B cell (primary cell): Measurements from ENCODE around the gene HOMER3. TPM values are rescaled to one million over a fixed set of nuclear protein-coding genes. Genes with fewer than 3 reads are reported as not detected.

Experiments
- ATAC-seq: fragments of 200-7000 bp; cut with Tn5 transposase; one replicate; pipeline ENCODE4 v1.10.0; 2021; ENCODE audit warnings: low read depth, mild to moderate bottlenecking, moderate number of reproducible peaks, moderate library complexity
- CTCF ChIA-PET: fragments of 350-600 bp; sonication (Branson Sonifier 250); formaldehyde crosslinking; loops from one replicate; lab custom pipeline; 2021; ENCODE audit warnings: antibody characterized with exemption, inconsistent platforms; lab: Charles Lee
- POLR2A ChIA-PET: fragments of 350-600 bp; sonication (Branson Sonifier 250); formaldehyde crosslinking; loops from one replicate; lab custom pipeline; 2021; ENCODE audit warnings: antibody characterized with exemption; lab: Charles Lee
- DNase-seq: peaks from one replicate; pipeline ENCODE4 v3.0.0; 2013
- H2AFZ ChIP-seq: 2 replicates; pipeline ENCODE4 v1.6.1; 2012; ENCODE audit warnings: mild to moderate bottlenecking, low read depth, low read length; ENCODE audit not compliant: insufficient read depth, poor library complexity, severe bottlenecking
- H3K27ac ChIP-seq, 2 donors: 1 replicate in 1 of 2; 2 replicates in 1 of 2; pipeline ENCODE4 v1.5.1; 2012 to 2013; ENCODE audit warnings: low read length in 2 of 2, mild to moderate bottlenecking in 2 of 2, moderate library complexity in 1 of 2
- H3K27me3 ChIP-seq, 4 experiments: fragments of 200-600 bp in 1 of 4; sonication (generic) in 1 of 4; replicated peaks in 1 of 4; 1 replicate in 2 of 4; 2 replicates in 2 of 4; pipeline versions ENCODE4 v1.6.1 to v1.7.0; 2013 to 2016; ENCODE audit warnings: low read length in 3 of 4, mild to moderate bottlenecking in 2 of 4, mixed read lengths in 1 of 4, moderate library complexity in 1 of 4; ENCODE audit not compliant: insufficient read depth in 4 of 4, control insufficient read depth in 3 of 4; ENCODE audit errors: control extremely low read depth in 1 of 4
- H3K36me3 ChIP-seq, 2 experiments: replicated peaks in 1 of 2; 1 replicate in 1 of 2; 2 replicates in 1 of 2; pipeline versions ENCODE4 v1.6.1 to v1.7.1; 2013; ENCODE audit warnings: low read length in 1 of 2; ENCODE audit not compliant: insufficient read depth in 2 of 2, control insufficient read depth in 1 of 2; ENCODE audit errors: control extremely low read depth in 1 of 2, extremely low read depth in 1 of 2
- H3K4me1 ChIP-seq, 2 donors: fragments of 200-600 bp in 1 of 2; sonication (generic) in 1 of 2; 1 replicate in 1 of 2; 2 replicates in 1 of 2; pipeline versions ENCODE4 v1.5.1 to v1.6.1; 2013 to 2017; ENCODE audit warnings: low read length in 2 of 2; ENCODE audit not compliant: control insufficient read depth in 2 of 2, insufficient read depth in 2 of 2
- H3K4me2 ChIP-seq: replicated peaks from 2 replicates; pipeline ENCODE3; 2012; ENCODE audit warnings: mild to moderate bottlenecking, low read depth, low read length; ENCODE audit not compliant: poor library complexity, severe bottlenecking
- H3K4me3 ChIP-seq, 5 experiments: fragments of 200-600 bp in 1 of 5; sonication (generic) in 1 of 5; 1 replicate in 3 of 5; 2 replicates in 2 of 5; pipeline versions ENCODE4 v1.5.1 to v1.7.0; 2011 to 2016; ENCODE audit warnings: low read length in 4 of 5, mild to moderate bottlenecking in 4 of 5, low read depth in 2 of 5, control low read depth in 1 of 5, moderate library complexity in 1 of 5; ENCODE audit not compliant: insufficient read depth in 1 of 5; ENCODE audit errors: control extremely low read depth in 1 of 5, extremely low read depth in 1 of 5
- H3K79me2 ChIP-seq: fragments of 200-600 bp; sonication (generic); one replicate; pipeline ENCODE4 v1.6.0; 2016; ENCODE audit warnings: low read length; ENCODE audit not compliant: control insufficient read depth, insufficient read depth
- H3K9ac ChIP-seq: fragments of 200-600 bp; sonication (generic); 2 replicates; pipeline ENCODE4 v1.6.1; 2017; ENCODE audit warnings: mild to moderate bottlenecking, low read length, moderate library complexity
- H3K9me3 ChIP-seq, 3 donors: one replicate each; pipeline versions ENCODE4 v1.6.1 to v1.7.1; 2013; ENCODE audit warnings: low read length in 2 of 3; ENCODE audit not compliant: control insufficient read depth in 2 of 3, insufficient read depth in 1 of 3; ENCODE audit errors: control extremely low read depth in 1 of 3
- H4K20me1 ChIP-seq: 2 replicates; pipeline ENCODE4 v1.6.0; 2012; ENCODE audit warnings: mild to moderate bottlenecking, low read length; ENCODE audit not compliant: insufficient read depth, control insufficient read depth, poor library complexity, severe bottlenecking
- H3K27ac Mint-ChIP-seq: one replicate; pipeline ENCODE4 v1.8.0; 2021; ENCODE audit warnings: mixed read lengths
- H3K27me3 Mint-ChIP-seq: one replicate; pipeline ENCODE4 v1.8.0; 2021; ENCODE audit warnings: mixed read lengths
- H3K4me1 Mint-ChIP-seq: one replicate; pipeline ENCODE4 v1.8.0; 2021; ENCODE audit warnings: mixed read lengths
- H3K4me3 Mint-ChIP-seq: one replicate; pipeline ENCODE4 v1.8.0; 2021; ENCODE audit warnings: mixed read lengths
- H3K9me3 Mint-ChIP-seq: one replicate; pipeline ENCODE4 v1.8.0; 2022; ENCODE audit warnings: mixed read lengths; ENCODE audit not compliant: insufficient read depth
- EZH2 ChIP-seq: IDR thresholded peaks from 2 replicates; pipeline ENCODE4 v1.6.1; 2012; ENCODE audit warnings: borderline replicate concordance, low read depth, mild to moderate bottlenecking, moderate library complexity, low read length; ENCODE audit not compliant: insufficient read depth, poor library complexity, severe bottlenecking
- WGBS: methylation state at CpG from one replicate; pipeline ENCODE4 v1.1.5; 2013; ENCODE audit warnings: missing lambda C conversion rate; ENCODE audit not compliant: insufficient coverage; 5-methylcytosine and 5-hydroxymethylcytosine counted together
- intact Hi-C: fragments of 100-400 bp; cut with micrococcal nuclease; formaldehyde crosslinking; loops from one replicate; pipeline ENCODE4 v1.10.0; 2022
- polyA plus RNA-seq: library from polyadenylated mRNA; depleted of rRNA; stranded (reverse); fragments of >200 nt; gene quantifications from 2 replicates; pipeline ENCODE4 v1.2.3, GENCODE V29; 2012
- total RNA-seq, 2 donors: library from RNA; stranded (reverse); fragments of 120-200 nt in 1 of 2; gene quantifications; 1 replicate in 1 of 2; 2 replicates in 1 of 2; pipeline versions ENCODE4 v1.2.3 to v1.2.4, GENCODE V29; 2013 to 2022
- TF ChIP-seq, protein P1 (sequence below): fragments of 200-600 bp; IDR thresholded peaks from one replicate; pipeline ENCODE4 v1.8.0; 2022; ENCODE audit warnings: antibody characterized with exemption, mild to moderate bottlenecking

Gene HOMER3
- total and polyA plus RNA-seq, 2 donors (not counting 1 experiment from before 2014, with no cell fraction given), result 5.9 to 26.4 TPM

DNA sequence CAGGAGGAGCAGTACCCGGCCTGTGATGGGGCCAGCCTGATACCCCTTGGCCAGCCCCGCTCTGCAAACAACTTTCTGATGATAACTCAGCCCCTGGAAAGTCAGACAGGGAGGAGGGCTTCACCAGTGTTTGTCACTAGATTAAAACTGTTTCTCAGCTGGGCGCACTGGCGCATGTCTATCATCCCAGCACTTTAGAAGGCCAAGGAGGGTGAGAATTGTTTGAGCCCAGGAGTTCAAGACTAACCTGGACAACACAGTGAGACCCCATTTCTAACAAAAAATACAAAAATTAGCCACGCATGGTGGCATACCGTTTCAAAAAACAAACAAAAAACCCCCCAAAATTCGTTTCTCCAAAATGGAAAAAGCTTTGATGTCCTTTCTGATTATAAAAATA, 39.5 kb downstream of the HOMER3 start:
- WGBS, result 100% methylated on average over 2 of the region's 7 CpGs

DNA sequence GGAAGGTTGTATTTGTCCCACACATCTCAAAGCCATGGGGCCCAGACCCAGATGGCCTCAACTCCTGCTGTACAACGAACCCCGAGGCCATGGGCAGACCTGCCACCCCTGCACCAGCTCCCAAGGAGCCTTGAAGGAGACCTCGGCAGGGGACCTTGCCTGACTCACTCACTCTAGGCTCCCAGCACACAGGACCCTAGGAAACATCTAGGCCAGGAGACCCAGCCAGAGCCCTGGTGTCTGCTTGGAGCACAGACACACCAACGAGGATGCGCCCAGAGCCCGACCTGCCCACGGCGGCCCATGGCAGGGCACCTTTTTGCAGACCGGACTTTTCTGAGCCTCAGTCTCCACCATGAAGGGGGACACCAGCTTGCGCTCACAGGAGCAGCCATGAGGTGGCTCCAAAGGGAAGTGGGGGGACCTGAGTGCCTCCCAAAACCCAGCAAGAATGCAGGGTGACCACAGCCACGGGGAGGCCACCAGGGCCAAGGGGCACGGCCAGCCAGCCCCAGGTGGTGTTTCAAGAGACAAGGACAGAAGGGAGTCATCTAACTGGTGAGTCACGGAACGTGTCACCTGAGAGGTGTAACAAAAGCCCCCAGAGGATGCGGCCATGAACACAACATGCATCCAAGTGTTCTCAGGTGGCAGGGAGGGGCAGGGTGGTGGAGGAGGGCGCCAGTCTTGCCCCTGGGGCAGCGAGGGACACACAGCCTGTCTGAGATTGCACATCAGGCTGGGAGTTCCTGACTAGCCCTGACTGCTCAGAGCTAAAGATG, 40.1 kb downstream of the HOMER3 start:
- H3K79me2 ChIP-seq, result peaks cover 6% of the 10 kb centered on the region
- H3K36me3 ChIP-seq, result peaks cover 1 to 56% of the 10 kb centered on the region in 2 experiments
- intact Hi-C loops, result no loop called here
- no peak overlapping the region for H2AFZ ChIP-seq
- TF ChIP-seq, protein P1, sequence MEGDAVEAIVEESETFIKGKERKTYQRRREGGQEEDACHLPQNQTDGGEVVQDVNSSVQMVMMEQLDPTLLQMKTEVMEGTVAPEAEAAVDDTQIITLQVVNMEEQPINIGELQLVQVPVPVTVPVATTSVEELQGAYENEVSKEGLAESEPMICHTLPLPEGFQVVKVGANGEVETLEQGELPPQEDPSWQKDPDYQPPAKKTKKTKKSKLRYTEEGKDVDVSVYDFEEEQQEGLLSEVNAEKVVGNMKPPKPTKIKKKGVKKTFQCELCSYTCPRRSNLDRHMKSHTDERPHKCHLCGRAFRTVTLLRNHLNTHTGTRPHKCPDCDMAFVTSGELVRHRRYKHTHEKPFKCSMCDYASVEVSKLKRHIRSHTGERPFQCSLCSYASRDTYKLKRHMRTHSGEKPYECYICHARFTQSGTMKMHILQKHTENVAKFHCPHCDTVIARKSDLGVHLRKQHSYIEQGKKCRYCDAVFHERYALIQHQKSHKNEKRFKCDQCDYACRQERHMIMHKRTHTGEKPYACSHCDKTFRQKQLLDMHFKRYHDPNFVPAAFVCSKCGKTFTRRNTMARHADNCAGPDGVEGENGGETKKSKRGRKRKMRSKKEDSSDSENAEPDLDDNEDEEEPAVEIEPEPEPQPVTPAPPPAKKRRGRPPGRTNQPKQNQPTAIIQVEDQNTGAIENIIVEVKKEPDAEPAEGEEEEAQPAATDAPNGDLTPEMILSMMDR, result no peak
- no peak for TF ChIP-seq EZH2
- H3K9ac ChIP-seq, result no peak overlapping the region
- H3K4me1 ChIP-seq, result peaks cover 3 to 4% of the 10 kb centered on the region in 2 donors
- DNase-seq (no peak), ATAC-seq (no peak)
- no peak overlapping the region for H3K4me2 ChIP-seq
- CTCF ChIA-PET, result no interaction called here
- Mint-ChIP-seq H3K27ac (no peak overlapping the region), H3K9me3 (no peaks in the 10 kb centered on the region), H3K4me3 (no peak overlapping the region), H3K4me1 (peaks cover 11% of the 10 kb centered on the region), H3K27me3 (peaks cover 16% of the 10 kb centered on the region)
- peaks cover 0 to 2% (median 0%) of the 10 kb centered on the region in 3 donors for H3K9me3 ChIP-seq
- POLR2A ChIA-PET, result no interaction called here
- peaks cover 0 to 5% (median 2%) of the 10 kb centered on the region in 4 experiments for H3K27me3 ChIP-seq
- H4K20me1 ChIP-seq, result peaks cover 36% of the 10 kb centered on the region
- H3K4me3 ChIP-seq, result no peak overlapping the region
- no peak overlapping the region for H3K27ac ChIP-seq
- WGBS, result 92% methylated on average over 17 of the region's 17 CpGs

More for the DNA sequence above, 39.5 kb downstream of the HOMER3 start:
- H3K27me3 Mint-ChIP-seq, result peaks cover 13% of the 10 kb centered on the region
- DNase-seq (no peak), ATAC-seq (no peak)
- H3K4me1 Mint-ChIP-seq, result peaks cover 9% of the 10 kb centered on the region
- peaks cover 42% of the 10 kb centered on the region for H4K20me1 ChIP-seq
- H3K4me3 Mint-ChIP-seq, result no peak overlapping the region
- H3K4me2 ChIP-seq, result no peak overlapping the region
- peaks cover 0 to 2% (median 0%) of the 10 kb centered on the region in 3 donors for H3K9me3 ChIP-seq
- POLR2A ChIA-PET, result no interaction called here
- H2AFZ ChIP-seq, result no peak overlapping the region
- H3K9ac ChIP-seq, result no peak overlapping the region
- peaks cover 2% of the 10 kb centered on the region in 2 donors for H3K4me1 ChIP-seq
- H3K36me3 ChIP-seq, result peaks cover 1 to 62% of the 10 kb centered on the region in 2 experiments
- peaks cover 0 to 3% (median 2%) of the 10 kb centered on the region in 4 experiments for H3K27me3 ChIP-seq
- no peak overlapping the region for H3K27ac ChIP-seq
- H3K9me3 Mint-ChIP-seq, result no peaks in the 10 kb centered on the region
- peaks cover 6% of the 10 kb centered on the region for H3K79me2 ChIP-seq
- intact Hi-C loops, result no loop called here
- CTCF ChIA-PET, result no interaction called here
- H3K27ac Mint-ChIP-seq, result no peak overlapping the region
- no peak overlapping the region for H3K4me3 ChIP-seq
- TF ChIP-seq EZH2, result no peak
- TF ChIP-seq, protein P1, result no peak
